GM21619 (cell line): ENCODE data around the gene LHFPL6.
"Not testable (repeated sequence)": the region's sequence is repeated elsewhere in the genome, so short reads cannot be mapped to it uniquely, and the experiment has no call there.

Source experiments
- ATAC-seq: cut with Tn5 transposase; IDR thresholded peaks from one replicate; pipeline ENCODE4 v1.9.1; 2021; ENCODE audit not compliant: unreplicated experiment

The LHFPL6 gene

GRCh38 chr13:39362652-39363381, 240.2 kb downstream of the LHFPL6 start:
- ATAC-seq: no peak

GRCh38 chr13:39353988-39354387, 249.0 kb downstream of the LHFPL6 start:
- ATAC-seq: no peak

GRCh38 chr13:39350461-39350881, 252.5 kb downstream of the LHFPL6 start:
- ATAC-seq: no peak

GRCh38 chr13:39349391-39349960, 253.5 kb downstream of the LHFPL6 start:
- no peak for ATAC-seq

- no peak for ATAC-seq
Measured at GRCh38 chr13:39347926-39348901, 254.8 kb downstream of the LHFPL6 start.

GRCh38 chr13:39345982-39346381, 257.0 kb downstream of the LHFPL6 start:
- no peak for ATAC-seq

GRCh38 chr13:39341251-39341650, 261.7 kb downstream of the LHFPL6 start:
- ATAC-seq: no peak

GRCh38 chr13:39338114-39338513, 264.9 kb downstream of the LHFPL6 start:
- ATAC-seq: not testable (repeated sequence)

GRCh38 chr13:39336937-39337336, 266.1 kb downstream of the LHFPL6 start:
- no peak for ATAC-seq

GRCh38 chr13:39336207-39336606, 266.8 kb downstream of the LHFPL6 start:
- no peak for ATAC-seq

GRCh38 chr13:39335721-39336120, 267.3 kb downstream of the LHFPL6 start:
- no peak for ATAC-seq

- no peak for ATAC-seq
Measured at GRCh38 chr13:39330504-39330903, 272.5 kb downstream of the LHFPL6 start.

- ATAC-seq: no peak
Measured at GRCh38 chr13:39329182-39329639, 273.8 kb downstream of the LHFPL6 start.

GRCh38 chr13:39327172-39327479, 275.9 kb downstream of the LHFPL6 start:
- no peak for ATAC-seq

- ATAC-seq: no peak
Measured at GRCh38 chr13:39326469-39327171, 276.4 kb downstream of the LHFPL6 start.

- no peak for ATAC-seq
Measured at GRCh38 chr13:39324806-39325311, 278.1 kb downstream of the LHFPL6 start.

GRCh38 chr13:39322836-39323585, 280.0 kb downstream of the LHFPL6 start:
- ATAC-seq: no peak

GRCh38 chr13:39321574-39321973, 281.4 kb downstream of the LHFPL6 start:
- no peak for ATAC-seq

- ATAC-seq: no peak
Measured at GRCh38 chr13:39318161-39318560, 284.8 kb downstream of the LHFPL6 start.

- no peak for ATAC-seq
Measured at GRCh38 chr13:39317291-39317690, 285.7 kb downstream of the LHFPL6 start.
